AG04449 (cell line): ENCODE data around the gene PPA2.

ENCODE experiments used
- CTCF ChIA-PET: fragments of 350-600 bp; formaldehyde crosslinking; extraction: SDS; loops from one replicate; lab custom pipeline; 2021; ENCODE audit warnings: antibody characterized with exemption; lab: Yijun Ruan, JAX
- POLR2A ChIA-PET: fragments of 400-600, 350-600 bp; formaldehyde crosslinking; extraction: SDS; loops from one replicate; lab custom pipeline; 2020; ENCODE audit warnings: antibody characterized with exemption, inconsistent platforms; lab: Yijun Ruan, JAX
- DNase-seq: peaks from one replicate; pipeline ENCODE4 v3.0.0-alpha.2; 2010; ENCODE audit warnings: low read depth, low spot score
- H3K4me3 ChIP-seq: 2 replicates; pipeline ENCODE4 v1.5.1; 2011; ENCODE audit warnings: low read depth, mild to moderate bottlenecking, control low read depth, low read length
- TF ChIP-seq, protein P1 (sequence below): IDR thresholded peaks from one replicate; pipeline ENCODE4 v1.5.1; 2011; ENCODE audit warnings: mild to moderate bottlenecking, moderate library complexity, low read length, control low read depth, inconsistent platforms; ENCODE audit not compliant: insufficient read depth; ENCODE audit errors: missing control alignments

The PPA2 gene

DNA sequence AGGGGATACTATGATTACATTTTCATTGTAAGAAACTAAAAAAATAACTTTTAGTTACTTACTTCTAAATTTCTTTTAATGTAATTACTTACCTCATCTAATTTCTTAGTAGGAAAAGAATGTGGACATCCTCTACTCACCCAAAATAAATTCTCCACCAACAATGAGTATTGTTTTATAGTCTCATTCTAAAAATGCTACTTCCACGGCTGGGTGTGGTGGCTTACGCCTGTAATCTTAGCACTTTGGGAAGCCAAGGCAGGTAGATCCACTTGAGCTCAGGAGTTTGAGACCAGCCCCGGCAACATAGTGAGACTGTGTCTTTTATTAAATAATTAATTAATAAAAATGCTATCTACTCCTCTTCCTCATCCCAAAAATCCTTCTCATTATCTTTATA is 99.8 kb downstream of the PPA2 start:
- H3K4me3 ChIP-seq = no peak overlapping the region
- CTCF ChIA-PET = no interaction called here
- TF ChIP-seq, protein P1, sequence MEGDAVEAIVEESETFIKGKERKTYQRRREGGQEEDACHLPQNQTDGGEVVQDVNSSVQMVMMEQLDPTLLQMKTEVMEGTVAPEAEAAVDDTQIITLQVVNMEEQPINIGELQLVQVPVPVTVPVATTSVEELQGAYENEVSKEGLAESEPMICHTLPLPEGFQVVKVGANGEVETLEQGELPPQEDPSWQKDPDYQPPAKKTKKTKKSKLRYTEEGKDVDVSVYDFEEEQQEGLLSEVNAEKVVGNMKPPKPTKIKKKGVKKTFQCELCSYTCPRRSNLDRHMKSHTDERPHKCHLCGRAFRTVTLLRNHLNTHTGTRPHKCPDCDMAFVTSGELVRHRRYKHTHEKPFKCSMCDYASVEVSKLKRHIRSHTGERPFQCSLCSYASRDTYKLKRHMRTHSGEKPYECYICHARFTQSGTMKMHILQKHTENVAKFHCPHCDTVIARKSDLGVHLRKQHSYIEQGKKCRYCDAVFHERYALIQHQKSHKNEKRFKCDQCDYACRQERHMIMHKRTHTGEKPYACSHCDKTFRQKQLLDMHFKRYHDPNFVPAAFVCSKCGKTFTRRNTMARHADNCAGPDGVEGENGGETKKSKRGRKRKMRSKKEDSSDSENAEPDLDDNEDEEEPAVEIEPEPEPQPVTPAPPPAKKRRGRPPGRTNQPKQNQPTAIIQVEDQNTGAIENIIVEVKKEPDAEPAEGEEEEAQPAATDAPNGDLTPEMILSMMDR = no peak
- POLR2A ChIA-PET = no interaction called here
- no peak for DNase-seq

DNA sequence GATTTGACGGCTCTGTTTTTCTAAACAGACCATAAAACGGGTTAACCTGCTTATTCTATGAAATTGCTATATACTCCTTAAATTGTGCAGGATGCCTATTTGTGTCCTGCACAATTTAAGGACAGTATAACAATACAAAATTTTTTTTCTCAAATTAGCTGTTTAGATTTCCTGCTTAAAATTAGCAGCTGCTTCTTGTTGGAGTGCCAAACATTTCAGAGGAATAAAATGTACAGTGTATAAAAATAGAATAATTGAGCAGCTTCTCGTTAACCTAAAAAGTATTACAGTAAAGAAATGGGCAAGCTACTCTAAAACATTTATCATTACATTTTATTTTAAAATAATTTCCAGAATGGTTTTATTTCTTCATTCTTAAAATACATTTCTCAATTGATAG is 100.5 kb downstream of the PPA2 start:
- ChIA-PET CTCF (no interaction called here), POLR2A (no interaction called here)

GRCh38 chr4:105369988-105370387 is 103.9 kb downstream of the PPA2 start:
- TF ChIP-seq, protein P1 = no peak
- peak; percentile 36 for DNase-seq
- H3K4me3 ChIP-seq = no peak overlapping the region
- ChIA-PET POLR2A (no interaction called here), CTCF (interaction anchor here (1.4 kb wide), 1 partner anchor 31 kb away, joined by 3 read pairs; no protein-coding TSS in a partner anchor)

More for the DNA sequence above, 100.5 kb downstream of the PPA2 start:
- TF ChIP-seq, protein P1 = no peak
- DNase-seq = no peak
- no peak overlapping the region for H3K4me3 ChIP-seq

DNA sequence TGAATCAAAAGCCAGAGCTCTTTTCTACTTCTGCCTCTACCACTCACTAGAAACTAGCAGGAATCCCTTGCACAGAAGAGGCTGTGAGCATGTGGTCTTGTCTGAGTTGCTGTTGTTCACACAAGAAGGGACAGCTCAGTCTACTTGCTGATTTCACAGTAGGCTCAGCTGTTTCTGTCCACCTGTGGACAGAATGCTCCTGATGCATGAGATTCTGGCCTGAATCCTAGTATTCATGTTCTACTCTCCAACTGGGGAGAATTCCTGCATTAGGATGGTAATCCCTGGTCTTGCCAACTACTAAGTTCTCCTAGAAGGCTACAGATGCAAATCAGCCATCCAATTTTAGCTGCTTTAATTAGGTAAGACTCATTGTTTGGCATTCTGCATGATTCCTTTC is 112.8 kb downstream of the PPA2 start:
- H3K4me3 ChIP-seq = no peak overlapping the region
- ChIA-PET POLR2A (no interaction called here), CTCF (no interaction called here)
- TF ChIP-seq, protein P1 = no peak
- no peak for DNase-seq

GRCh38 chr4:105357258-105357980 is 116.4 kb downstream of the PPA2 start:
- no peak overlapping the region for H3K4me3 ChIP-seq
- no peak for DNase-seq
- POLR2A ChIA-PET = no interaction called here
- CTCF ChIA-PET = no interaction called here
- TF ChIP-seq, protein P1 = no peak

- CTCF ChIA-PET = no interaction called here
- DNase-seq = no peak
- TF ChIP-seq, protein P1 = no peak
- no peak overlapping the region for H3K4me3 ChIP-seq
- POLR2A ChIA-PET = no interaction called here
These were observed 117.7 kb downstream of the PPA2 start for GRCh38 chr4:105356194-105356593.
